ENCODE measurements around the gene PCYT2.

The PCYT2 gene

GRCh38 chr17:81942167-81942553 is 31.0 kb upstream of the PCYT2 start:
- DNase-seq = no peak

- DNase-seq = no peak
Observed at GRCh38 chr17:81941484-81942166, 30.4 kb upstream of the PCYT2 start.

- no peak for DNase-seq
Observed at GRCh38 chr17:81940538-81941483, 29.6 kb upstream of the PCYT2 start.

GRCh38 chr17:81939881-81940385 is 28.7 kb upstream of the PCYT2 start:
- DNase-seq = no peak

- DNase-seq = no peak
Observed at GRCh38 chr17:81939218-81939617, 28.0 kb upstream of the PCYT2 start.

GRCh38 chr17:81935709-81936084 is 24.5 kb upstream of the PCYT2 start:
- DNase-seq = no peak

GRCh38 chr17:81934850-81935708 is 23.9 kb upstream of the PCYT2 start:
- DNase-seq = no peak

- DNase-seq = no peak
Observed at GRCh38 chr17:81934098-81934757, 23.0 kb upstream of the PCYT2 start.

GRCh38 chr17:81933178-81933699 is 22.0 kb upstream of the PCYT2 start:
- no peak for DNase-seq

GRCh38 chr17:81932333-81932983 is 21.3 kb upstream of the PCYT2 start:
- DNase-seq = no peak

GRCh38 chr17:81931557-81932332 is 20.5 kb upstream of the PCYT2 start:
- no peak for DNase-seq

GRCh38 chr17:81931189-81931556 is 20.0 kb upstream of the PCYT2 start:
- DNase-seq = no peak

GRCh38 chr17:81930142-81931125 is 19.2 kb upstream of the PCYT2 start:
- no peak for DNase-seq

GRCh38 chr17:81929253-81930141 is 18.3 kb upstream of the PCYT2 start:
- no peak for DNase-seq

- no peak for DNase-seq
Observed at GRCh38 chr17:81928544-81929252, 17.5 kb upstream of the PCYT2 start.

GRCh38 chr17:81927653-81928543 is 16.7 kb upstream of the PCYT2 start, which contains the start of gene MAFG:
Gene MAFG (minus strand): TSS chr17:81927735. CDS start chr17:81923185, 4,550 bp downstream.
- peak; percentile 92 for DNase-seq
